ENCODE measurements around the gene CERT1.

CERT1 gene

GRCh38 chr5:75468593-75468992 is 42.8 kb downstream of the CERT1 start:
- DNase-seq = no peak

- DNase-seq = no peak
Observed at GRCh38 chr5:75466006-75466716, 45.3 kb downstream of the CERT1 start.

- DNase-seq = no peak
Observed at GRCh38 chr5:75465480-75465879, 45.9 kb downstream of the CERT1 start.

GRCh38 chr5:75463726-75464125 is 47.7 kb downstream of the CERT1 start:
- DNase-seq = no peak

GRCh38 chr5:75461679-75462078 is 49.8 kb downstream of the CERT1 start:
- DNase-seq = no peak

GRCh38 chr5:75460942-75461610 is 50.4 kb downstream of the CERT1 start:
- DNase-seq = no peak

GRCh38 chr5:75460532-75460931 is 50.9 kb downstream of the CERT1 start:
- DNase-seq = no peak

- no peak for DNase-seq
Observed at GRCh38 chr5:75457691-75458090, 53.7 kb downstream of the CERT1 start.

- DNase-seq = no peak
Observed at GRCh38 chr5:75457161-75457560, 54.3 kb downstream of the CERT1 start.

- DNase-seq = no peak
Observed at GRCh38 chr5:75450069-75450468, 61.4 kb downstream of the CERT1 start.

- no peak for DNase-seq
Observed at GRCh38 chr5:75446068-75446467, 65.4 kb downstream of the CERT1 start.

- no peak for DNase-seq
Observed at GRCh38 chr5:75441560-75441959, 69.9 kb downstream of the CERT1 start.

- DNase-seq = no peak
Observed at GRCh38 chr5:75439276-75439675, 72.2 kb downstream of the CERT1 start.

- DNase-seq = no peak
Observed at GRCh38 chr5:75438722-75439121, 72.7 kb downstream of the CERT1 start.

GRCh38 chr5:75435096-75435495 is 76.3 kb downstream of the CERT1 start:
- DNase-seq = no peak

GRCh38 chr5:75433814-75434506 is 77.5 kb downstream of the CERT1 start:
- DNase-seq = no peak

- no peak for DNase-seq
Observed at GRCh38 chr5:75414241-75414640, 97.2 kb downstream of the CERT1 start.

- DNase-seq = no peak
Observed at GRCh38 chr5:75412111-75412990, 99.1 kb downstream of the CERT1 start.

GRCh38 chr5:75405296-75405695 is 106.1 kb downstream of the CERT1 start:
- no peak for DNase-seq

GRCh38 chr5:75395277-75395676 is 116.2 kb downstream of the CERT1 start:
- no peak for DNase-seq

- no peak for DNase-seq
Observed at GRCh38 chr5:75389430-75389829, 122.0 kb downstream of the CERT1 start.

- DNase-seq = no peak
Observed at GRCh38 chr5:75387806-75388205, 123.6 kb downstream of the CERT1 start.

- no peak for DNase-seq
Observed at GRCh38 chr5:75384218-75384617, 127.2 kb downstream of the CERT1 start.

Measured in activated T-cell treated with anti-CD3 and anti-CD28 coated beads for 4 hours (primary cell).